ENCODE data around the gene KRTAP5-10.

GRCh38 chr11:71564430-71564829 lies 933 bp upstream of the KRTAP5-10 start:
- no peak for TF ChIP-seq ARNT (IDR thresholded peaks at IDR 0.05)
- no peak for TF ChIP-seq SUZ12 (IDR thresholded peaks at IDR 0.05)
- no peak for TF ChIP-seq TARDBP (IDR thresholded peaks at IDR 0.05)
- no peak for TF ChIP-seq ZNF384 (IDR thresholded peaks at IDR 0.05)
- no peak for TF ChIP-seq SP1 (IDR thresholded peaks at IDR 0.05)
- TF ChIP-seq HDGF (IDR thresholded peaks at IDR 0.05; ENCODE audit: borderline replicate concordance), result no peak
- TF ChIP-seq BHLHE40 (IDR thresholded peaks at IDR 0.05; ENCODE audit: borderline replicate concordance), result no peak
- no peak for TF ChIP-seq CTBP1 (IDR thresholded peaks at IDR 0.05; ENCODE audit: borderline replicate concordance)
- no peak for TF ChIP-seq FOXM1 (IDR thresholded peaks at IDR 0.05; ENCODE audit: borderline replicate concordance)
